ENCODE data around the gene NKX2-8.

- TF ChIP-seq MXD4 (CRISPR knock-in tag; IDR thresholded peaks at IDR 0.05; ENCODE audit: borderline replicate concordance) (no peak), USF2 (CRISPR knock-in tag; IDR thresholded peaks at IDR 0.05) (no peak), SMAD4 (CRISPR knock-in tag; IDR thresholded peaks at IDR 0.05) (no peak), ZNF138 (CRISPR knock-in tag; conservative IDR thresholded peaks at IDR 0.05) (no peak), AFF4 (CRISPR knock-in tag; IDR thresholded peaks at IDR 0.05; ENCODE audit: borderline replicate concordance) (no peak)
- TF ChIP-seq, protein P1, sequence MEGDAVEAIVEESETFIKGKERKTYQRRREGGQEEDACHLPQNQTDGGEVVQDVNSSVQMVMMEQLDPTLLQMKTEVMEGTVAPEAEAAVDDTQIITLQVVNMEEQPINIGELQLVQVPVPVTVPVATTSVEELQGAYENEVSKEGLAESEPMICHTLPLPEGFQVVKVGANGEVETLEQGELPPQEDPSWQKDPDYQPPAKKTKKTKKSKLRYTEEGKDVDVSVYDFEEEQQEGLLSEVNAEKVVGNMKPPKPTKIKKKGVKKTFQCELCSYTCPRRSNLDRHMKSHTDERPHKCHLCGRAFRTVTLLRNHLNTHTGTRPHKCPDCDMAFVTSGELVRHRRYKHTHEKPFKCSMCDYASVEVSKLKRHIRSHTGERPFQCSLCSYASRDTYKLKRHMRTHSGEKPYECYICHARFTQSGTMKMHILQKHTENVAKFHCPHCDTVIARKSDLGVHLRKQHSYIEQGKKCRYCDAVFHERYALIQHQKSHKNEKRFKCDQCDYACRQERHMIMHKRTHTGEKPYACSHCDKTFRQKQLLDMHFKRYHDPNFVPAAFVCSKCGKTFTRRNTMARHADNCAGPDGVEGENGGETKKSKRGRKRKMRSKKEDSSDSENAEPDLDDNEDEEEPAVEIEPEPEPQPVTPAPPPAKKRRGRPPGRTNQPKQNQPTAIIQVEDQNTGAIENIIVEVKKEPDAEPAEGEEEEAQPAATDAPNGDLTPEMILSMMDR (IDR thresholded peaks at IDR 0.05), result no peak
- TF ChIP-seq, protein P2, sequence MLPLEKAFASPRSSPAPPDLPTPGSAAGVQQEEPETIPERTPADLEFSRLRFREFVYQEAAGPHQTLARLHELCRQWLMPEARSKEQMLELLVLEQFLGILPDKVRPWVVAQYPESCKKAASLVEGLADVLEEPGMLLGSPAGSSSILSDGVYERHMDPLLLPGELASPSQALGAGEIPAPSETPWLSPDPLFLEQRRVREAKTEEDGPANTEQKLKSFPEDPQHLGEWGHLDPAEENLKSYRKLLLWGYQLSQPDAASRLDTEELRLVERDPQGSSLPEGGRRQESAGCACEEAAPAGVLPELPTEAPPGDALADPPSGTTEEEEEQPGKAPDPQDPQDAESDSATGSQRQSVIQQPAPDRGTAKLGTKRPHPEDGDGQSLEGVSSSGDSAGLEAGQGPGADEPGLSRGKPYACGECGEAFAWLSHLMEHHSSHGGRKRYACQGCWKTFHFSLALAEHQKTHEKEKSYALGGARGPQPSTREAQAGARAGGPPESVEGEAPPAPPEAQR (CRISPR knock-in tag; IDR thresholded peaks at IDR 0.05), result no peak
- TF ChIP-seq, protein P3, sequence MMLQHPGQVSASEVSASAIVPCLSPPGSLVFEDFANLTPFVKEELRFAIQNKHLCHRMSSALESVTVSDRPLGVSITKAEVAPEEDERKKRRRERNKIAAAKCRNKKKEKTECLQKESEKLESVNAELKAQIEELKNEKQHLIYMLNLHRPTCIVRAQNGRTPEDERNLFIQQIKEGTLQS (CRISPR knock-in tag; conservative IDR thresholded peaks at IDR 0.05), result no peak
Measured at GRCh38 chr14:36627981-36628380, 45.6 kb upstream of the NKX2-8 start.

Measured in WTC11 (cell line).